B cell (primary cell): ENCODE measurements around the gene PPFIA1.

ENCODE experiments used
- EZH2 ChIP-seq: IDR thresholded peaks from 2 replicates; pipeline ENCODE4 v1.6.1; 2012; ENCODE audit warnings: borderline replicate concordance, low read depth, mild to moderate bottlenecking, moderate library complexity, low read length; ENCODE audit not compliant: insufficient read depth, poor library complexity, severe bottlenecking
- TF ChIP-seq, protein P1 (sequence below): fragments of 200-600 bp; IDR thresholded peaks from one replicate; pipeline ENCODE4 v1.8.0; 2022; ENCODE audit warnings: antibody characterized with exemption, mild to moderate bottlenecking

DNA sequence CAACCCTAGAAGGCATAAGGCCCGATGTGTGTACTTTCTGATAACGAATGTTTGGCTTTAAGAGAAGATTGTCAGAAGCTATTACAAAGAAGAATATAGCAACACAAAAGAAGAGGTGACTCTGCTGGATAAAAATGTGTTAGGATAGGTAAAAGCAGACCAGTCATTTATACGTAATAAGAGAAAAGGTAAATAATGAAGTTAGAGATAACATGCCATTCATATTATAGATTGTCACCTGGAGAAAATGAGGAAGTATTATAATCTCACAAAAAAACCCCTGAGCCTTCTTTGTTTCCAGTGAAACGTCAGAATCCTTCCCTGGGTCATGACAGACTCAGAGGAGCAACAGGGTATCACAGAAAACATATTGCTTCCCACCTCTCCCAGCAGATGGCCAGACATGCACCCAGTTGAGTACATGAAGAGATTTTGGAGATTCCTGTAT, 36.1 kb downstream of the PPFIA1 start:
- TF ChIP-seq, protein P1, sequence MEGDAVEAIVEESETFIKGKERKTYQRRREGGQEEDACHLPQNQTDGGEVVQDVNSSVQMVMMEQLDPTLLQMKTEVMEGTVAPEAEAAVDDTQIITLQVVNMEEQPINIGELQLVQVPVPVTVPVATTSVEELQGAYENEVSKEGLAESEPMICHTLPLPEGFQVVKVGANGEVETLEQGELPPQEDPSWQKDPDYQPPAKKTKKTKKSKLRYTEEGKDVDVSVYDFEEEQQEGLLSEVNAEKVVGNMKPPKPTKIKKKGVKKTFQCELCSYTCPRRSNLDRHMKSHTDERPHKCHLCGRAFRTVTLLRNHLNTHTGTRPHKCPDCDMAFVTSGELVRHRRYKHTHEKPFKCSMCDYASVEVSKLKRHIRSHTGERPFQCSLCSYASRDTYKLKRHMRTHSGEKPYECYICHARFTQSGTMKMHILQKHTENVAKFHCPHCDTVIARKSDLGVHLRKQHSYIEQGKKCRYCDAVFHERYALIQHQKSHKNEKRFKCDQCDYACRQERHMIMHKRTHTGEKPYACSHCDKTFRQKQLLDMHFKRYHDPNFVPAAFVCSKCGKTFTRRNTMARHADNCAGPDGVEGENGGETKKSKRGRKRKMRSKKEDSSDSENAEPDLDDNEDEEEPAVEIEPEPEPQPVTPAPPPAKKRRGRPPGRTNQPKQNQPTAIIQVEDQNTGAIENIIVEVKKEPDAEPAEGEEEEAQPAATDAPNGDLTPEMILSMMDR: no peak
- no peak for TF ChIP-seq EZH2
